GM10266 (cell line): ENCODE data around the gene OPN1SW.

Source experiments
- DNase-seq: peaks from one replicate; pipeline ENCODE4 v3.0.0; 2012; ENCODE audit errors: extremely low spot score
- TF ChIP-seq, protein P1 (sequence below): IDR thresholded peaks from 2 replicates; pipeline ENCODE4 v1.5.1; 2012; ENCODE audit warnings: mild to moderate bottlenecking, low read depth; ENCODE audit not compliant: control insufficient read depth, insufficient read depth; ENCODE audit errors: missing control alignments

Gene OPN1SW, protein sequence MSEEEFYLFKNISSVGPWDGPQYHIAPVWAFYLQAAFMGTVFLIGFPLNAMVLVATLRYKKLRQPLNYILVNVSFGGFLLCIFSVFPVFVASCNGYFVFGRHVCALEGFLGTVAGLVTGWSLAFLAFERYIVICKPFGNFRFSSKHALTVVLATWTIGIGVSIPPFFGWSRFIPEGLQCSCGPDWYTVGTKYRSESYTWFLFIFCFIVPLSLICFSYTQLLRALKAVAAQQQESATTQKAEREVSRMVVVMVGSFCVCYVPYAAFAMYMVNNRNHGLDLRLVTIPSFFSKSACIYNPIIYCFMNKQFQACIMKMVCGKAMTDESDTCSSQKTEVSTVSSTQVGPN

DNA sequence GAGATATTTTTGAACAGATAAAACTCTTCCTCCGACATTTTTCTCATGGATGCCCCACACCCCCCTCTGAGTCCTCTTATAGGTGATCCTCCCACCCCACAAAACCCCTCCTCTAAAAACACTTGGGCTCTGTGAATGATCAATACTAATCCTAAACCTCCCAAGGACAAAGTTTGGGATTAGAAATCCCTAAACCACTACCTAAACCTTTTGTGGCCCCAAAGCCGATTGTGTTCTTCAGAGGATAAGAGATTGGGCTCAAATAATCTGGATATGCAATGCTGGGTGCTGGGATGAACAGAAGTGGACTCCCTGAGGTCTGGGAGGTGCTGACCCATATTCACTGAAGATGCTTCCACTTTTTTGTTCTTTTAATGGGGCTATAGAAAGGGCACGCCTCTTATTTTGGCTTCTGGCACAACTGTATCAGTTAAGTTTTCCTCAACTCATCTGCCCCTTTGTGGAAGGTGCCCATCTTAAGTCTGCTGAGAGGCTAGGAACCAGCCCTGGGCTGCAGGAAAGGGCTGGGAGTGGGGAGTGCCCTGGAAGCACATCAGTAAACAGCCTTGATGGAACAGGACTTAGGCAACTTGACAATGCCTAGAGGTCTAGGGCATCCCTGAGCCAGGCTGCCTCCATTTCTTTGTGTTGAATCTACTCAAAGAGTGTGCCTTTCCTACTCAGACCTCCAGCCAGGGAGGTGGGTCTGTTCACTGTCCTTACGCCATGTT, at the start of gene OPN1SW:
Gene OPN1SW (minus strand): TSS at position 51 of the 731 bp plus-strand sequence. CDS start 13 bp downstream, at position 38.
- TF ChIP-seq, protein P1, sequence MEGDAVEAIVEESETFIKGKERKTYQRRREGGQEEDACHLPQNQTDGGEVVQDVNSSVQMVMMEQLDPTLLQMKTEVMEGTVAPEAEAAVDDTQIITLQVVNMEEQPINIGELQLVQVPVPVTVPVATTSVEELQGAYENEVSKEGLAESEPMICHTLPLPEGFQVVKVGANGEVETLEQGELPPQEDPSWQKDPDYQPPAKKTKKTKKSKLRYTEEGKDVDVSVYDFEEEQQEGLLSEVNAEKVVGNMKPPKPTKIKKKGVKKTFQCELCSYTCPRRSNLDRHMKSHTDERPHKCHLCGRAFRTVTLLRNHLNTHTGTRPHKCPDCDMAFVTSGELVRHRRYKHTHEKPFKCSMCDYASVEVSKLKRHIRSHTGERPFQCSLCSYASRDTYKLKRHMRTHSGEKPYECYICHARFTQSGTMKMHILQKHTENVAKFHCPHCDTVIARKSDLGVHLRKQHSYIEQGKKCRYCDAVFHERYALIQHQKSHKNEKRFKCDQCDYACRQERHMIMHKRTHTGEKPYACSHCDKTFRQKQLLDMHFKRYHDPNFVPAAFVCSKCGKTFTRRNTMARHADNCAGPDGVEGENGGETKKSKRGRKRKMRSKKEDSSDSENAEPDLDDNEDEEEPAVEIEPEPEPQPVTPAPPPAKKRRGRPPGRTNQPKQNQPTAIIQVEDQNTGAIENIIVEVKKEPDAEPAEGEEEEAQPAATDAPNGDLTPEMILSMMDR: no peak
- no peak for DNase-seq

DNA sequence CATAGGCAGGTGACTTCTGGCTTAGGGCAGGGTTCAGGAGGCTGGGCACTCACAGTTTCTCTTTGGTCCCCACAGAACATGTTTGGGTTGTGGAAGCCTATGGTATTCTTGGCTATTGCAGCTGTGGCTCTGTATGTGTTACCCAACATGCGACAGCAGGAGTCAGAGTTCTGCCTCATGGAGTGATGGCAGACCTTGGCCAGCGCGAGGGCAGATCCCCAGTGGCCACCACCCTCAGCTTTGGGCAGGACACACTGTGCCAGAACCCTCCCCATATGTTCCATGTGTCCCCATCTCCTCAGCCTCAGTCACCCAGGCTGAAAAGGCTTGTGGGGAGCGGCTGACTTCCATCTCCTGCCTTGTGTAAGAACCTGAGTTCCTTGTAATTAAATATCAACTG, 46.1 kb upstream of the OPN1SW start:
- TF ChIP-seq, protein P1: no peak
- no peak for DNase-seq

DNA sequence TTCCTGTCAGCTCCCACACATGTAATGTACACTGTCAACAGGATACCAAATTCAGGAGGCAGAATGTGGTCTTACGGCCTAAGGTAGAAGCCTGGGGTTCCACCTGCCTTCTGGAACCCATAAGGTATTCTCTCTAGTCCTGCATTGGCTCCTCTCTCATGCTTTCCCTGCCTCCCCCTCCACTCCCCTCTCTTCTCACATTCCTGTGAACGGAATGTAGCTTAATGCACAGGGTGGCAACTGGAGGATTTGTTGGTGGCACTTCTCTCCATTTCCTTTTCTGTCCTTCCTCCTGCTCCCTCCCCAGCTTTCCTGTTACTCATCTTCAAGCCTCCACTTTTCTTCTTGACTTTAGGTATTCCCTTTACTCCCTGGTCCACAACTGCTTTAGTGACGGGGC, 43.1 kb upstream of the OPN1SW start:
- DNase-seq: no peak

DNA sequence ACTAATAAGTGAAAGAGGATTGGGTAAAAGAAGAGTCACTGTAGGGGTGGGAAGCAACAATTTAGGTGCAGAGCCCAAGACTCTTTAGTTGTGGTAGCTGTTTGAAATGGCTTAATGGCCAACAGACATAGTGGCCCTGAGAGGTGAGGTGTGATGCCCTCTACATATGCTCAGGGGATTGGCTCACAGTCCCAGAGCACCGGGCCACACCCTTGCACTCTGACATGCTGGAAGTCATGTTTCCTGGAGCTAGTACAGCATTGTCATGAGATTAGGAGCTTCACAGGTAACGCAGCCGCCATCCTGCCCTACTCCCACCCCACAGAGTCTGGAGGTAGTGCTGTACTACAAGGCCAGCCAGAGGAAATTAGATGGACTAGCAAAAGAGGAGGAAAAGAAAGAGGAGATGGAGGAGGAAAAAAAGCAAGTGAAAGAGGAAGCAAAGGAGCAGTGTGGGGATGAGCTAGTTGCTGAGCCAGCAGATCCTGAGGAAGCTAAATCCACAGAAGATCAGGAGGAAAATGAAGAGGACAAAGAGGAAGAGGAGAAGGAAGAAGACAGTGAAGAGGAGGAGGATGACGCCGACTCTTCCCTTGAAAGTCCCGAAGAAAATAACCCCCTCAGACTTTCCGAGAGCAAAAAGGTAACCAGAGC, 39.8 kb upstream of the OPN1SW start:
- TF ChIP-seq, protein P1: no peak
- DNase-seq: no peak

More for the DNA sequence above, 43.1 kb upstream of the OPN1SW start:
- TF ChIP-seq, protein P1: no peak

DNA sequence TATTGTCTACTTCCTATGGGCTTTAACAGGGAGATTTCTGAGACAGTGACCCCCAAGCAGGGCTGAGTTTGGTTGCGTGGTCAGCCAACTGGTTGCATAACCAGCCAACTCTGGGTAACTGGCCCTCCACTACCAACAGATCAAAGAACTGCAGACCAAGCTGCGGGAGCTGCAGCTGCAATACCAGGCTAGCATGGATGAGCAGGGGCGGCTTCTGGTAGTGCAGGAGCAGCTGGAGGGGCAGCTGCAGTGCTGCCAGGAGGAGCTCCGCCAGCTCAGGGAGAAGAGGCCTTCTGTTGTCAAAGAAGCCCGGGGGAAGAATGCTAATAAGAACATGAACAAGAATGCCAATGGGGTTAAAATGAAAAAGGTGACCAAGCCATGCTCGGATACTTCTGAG, 38.9 kb upstream of the OPN1SW start:
- TF ChIP-seq, protein P1: no peak
- no peak for DNase-seq

DNA sequence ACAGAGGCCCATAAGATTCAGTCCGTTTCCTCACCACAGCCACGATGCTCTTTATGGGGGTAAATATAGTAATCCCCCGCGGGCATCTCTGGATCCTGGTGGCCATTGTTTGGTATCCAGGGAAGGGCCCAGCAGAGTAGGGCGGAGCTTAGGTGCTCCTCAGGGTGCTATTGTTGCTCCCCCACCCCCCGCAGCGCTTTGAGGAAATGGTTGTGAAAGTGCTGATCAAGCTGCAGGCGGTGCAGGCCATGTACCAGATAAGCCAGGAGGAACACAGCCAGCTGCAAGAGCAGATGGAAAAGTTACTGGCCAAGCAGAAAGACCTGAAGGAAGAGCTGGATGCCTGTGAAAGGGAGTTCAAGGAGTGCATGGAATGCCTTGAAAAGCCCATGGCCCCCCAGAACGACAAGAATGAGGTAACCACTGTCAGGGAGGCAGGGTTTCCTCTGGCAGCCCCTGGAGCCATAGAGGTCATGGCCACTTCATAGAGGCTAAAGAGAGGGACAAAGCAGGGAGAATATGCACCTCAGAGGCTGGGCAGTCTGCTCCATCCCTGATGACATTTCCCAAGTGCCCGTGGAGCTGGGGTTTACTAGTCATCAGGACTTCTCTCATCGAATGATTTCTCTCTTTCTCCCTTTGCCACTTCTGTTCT, 37.0 kb upstream of the OPN1SW start:
- DNase-seq: no peak
- TF ChIP-seq, protein P1: no peak
